ENCODE results near the gene SYNJ2.

The SYNJ2 gene

GRCh38 chr6:158029668-158030230 lies 48.1 kb downstream of the SYNJ2 start:
- no peak for DNase-seq (ENCODE audit: low read depth)
- H3K4me3 ChIP-seq (ENCODE audit: control insufficient read depth, low read depth, low read length), result no peak overlapping the region
- TF ChIP-seq CTCF (IDR thresholded peaks at IDR 0.05; ENCODE audit: control insufficient read depth, insufficient read depth, low read depth, low read length, missing control alignments), result no peak

- no peak overlapping the region for H3K4me3 ChIP-seq (ENCODE audit: control insufficient read depth, low read depth, low read length)
- DNase-seq (ENCODE audit: low read depth), result no peak
- TF ChIP-seq CTCF (IDR thresholded peaks at IDR 0.05; ENCODE audit: control insufficient read depth, insufficient read depth, low read depth, low read length, missing control alignments), result no peak
These were observed 49.0 kb downstream of the SYNJ2 start for GRCh38 chr6:158030380-158031300.

- DNase-seq (ENCODE audit: low read depth), result peak; percentile 57
- H3K4me3 ChIP-seq (ENCODE audit: control insufficient read depth, low read depth, low read length), result no peak overlapping the region
- no peak for TF ChIP-seq CTCF (IDR thresholded peaks at IDR 0.05; ENCODE audit: control insufficient read depth, insufficient read depth, low read depth, low read length, missing control alignments)
These were observed 50.0 kb downstream of the SYNJ2 start for GRCh38 chr6:158031381-158032353.

GRCh38 chr6:158032354-158032733 lies 50.7 kb downstream of the SYNJ2 start:
- no peak for TF ChIP-seq CTCF (IDR thresholded peaks at IDR 0.05; ENCODE audit: control insufficient read depth, insufficient read depth, low read depth, low read length, missing control alignments)
- no peak for DNase-seq (ENCODE audit: low read depth)
- no peak overlapping the region for H3K4me3 ChIP-seq (ENCODE audit: control insufficient read depth, low read depth, low read length)

- TF ChIP-seq CTCF (IDR thresholded peaks at IDR 0.05; ENCODE audit: control insufficient read depth, insufficient read depth, low read depth, low read length, missing control alignments), result no peak
These were observed 51.6 kb downstream of the SYNJ2 start for GRCh38 chr6:158033077-158033750.

More at GRCh38 chr6:158033077-158033750, 51.6 kb downstream of the SYNJ2 start:
- no peak overlapping the region for H3K4me3 ChIP-seq (ENCODE audit: control insufficient read depth, low read depth, low read length)
- DNase-seq (ENCODE audit: low read depth), result no peak

Measured in AG09309 (cell line).